Measurements from ENCODE around the gene EVL.
"Not testable (repeated sequence)": the region's sequence is repeated elsewhere in the genome, so short reads cannot be mapped to it uniquely, and the experiment has no call there.

Gene EVL

GRCh38 chr14:100038065-100038464 lies 27.2 kb upstream of the EVL start:
- no peak for DNase-seq (ENCODE audit: low read depth, low spot score)

DNA sequence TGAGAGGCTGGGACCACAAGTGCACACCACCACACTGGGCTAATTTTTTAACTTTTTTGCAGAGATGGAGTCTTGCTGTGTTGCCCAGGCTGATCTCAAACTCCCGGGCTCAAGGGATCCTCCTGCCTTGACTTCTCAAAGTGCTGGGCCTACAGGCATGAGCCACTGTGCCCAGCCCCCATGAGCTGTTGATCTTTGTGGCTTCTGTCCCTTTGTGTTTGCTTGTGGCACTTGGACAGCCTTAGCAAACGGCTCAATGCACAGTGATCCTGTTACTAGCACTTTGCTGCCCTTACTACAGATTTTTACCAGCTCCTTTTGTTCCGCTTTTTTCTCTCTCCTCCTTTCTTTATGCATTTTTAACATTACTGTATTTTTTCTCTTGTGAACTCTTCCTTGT lies 25.3 kb upstream of the EVL start:
- DNase-seq (ENCODE audit: low read depth, low spot score), result no peak

GRCh38 chr14:100041271-100041670 lies 24.0 kb upstream of the EVL start:
- no peak for DNase-seq (ENCODE audit: low read depth, low spot score)

- DNase-seq (ENCODE audit: low read depth, low spot score), result no peak
Observed at GRCh38 chr14:100042286-100042685, 22.9 kb upstream of the EVL start.

DNA sequence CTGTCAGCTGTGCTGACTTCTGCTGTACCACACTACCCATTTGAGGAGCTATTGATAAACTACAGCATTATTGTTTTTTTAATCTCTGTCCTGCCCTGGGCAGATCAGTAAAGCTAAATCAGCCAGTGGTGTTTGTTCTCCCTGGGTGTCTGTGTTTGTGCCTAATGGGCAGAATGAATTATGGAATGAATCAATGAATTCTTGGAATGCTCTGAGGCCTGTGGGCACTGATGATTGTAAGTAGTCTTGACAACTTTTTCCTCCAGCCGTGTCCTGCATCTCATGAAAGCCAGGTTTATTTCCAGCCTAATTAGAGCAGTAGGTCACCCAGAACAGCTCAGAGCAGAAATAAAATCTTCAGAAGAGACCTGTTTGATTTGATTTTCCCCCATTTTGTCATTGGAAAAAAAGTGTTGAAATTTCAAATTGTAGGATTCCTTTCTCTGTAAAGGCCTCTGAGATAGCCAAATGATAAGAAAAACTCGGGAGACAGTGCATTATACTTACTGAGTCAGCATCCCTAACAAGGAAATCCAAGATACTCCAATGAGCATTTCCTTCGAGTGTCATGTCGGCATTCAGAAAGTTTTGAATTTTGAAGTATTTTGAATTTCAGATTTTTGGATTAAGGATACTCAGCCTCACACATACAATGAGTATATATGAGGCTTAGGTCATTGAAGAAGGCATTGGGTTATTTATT lies 19.4 kb upstream of the EVL start:
- DNase-seq (ENCODE audit: low read depth, low spot score), result peak; percentile 85

DNA sequence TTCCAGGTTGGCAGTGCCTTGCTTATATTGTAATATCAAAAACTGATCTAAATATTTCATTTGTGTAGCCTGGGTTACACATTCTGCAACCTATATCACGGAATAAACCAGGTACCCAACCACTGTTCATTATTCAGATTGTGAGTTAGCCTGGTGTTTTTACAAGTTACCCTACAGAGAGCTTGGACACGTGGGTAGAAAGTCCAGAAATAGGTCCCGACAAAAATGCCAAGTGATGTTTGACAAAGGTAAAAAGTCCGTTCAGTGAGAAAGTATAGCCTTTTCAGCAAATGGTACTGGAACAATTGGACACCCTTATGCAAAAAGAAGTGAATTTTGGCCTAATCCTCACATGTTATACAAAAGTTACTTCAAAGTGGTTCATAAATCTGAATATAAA lies 17.6 kb upstream of the EVL start:
- no peak for DNase-seq (ENCODE audit: low read depth, low spot score)

GRCh38 chr14:100048786-100049185 lies 16.4 kb upstream of the EVL start:
- no peak for DNase-seq (ENCODE audit: low read depth, low spot score)

DNA sequence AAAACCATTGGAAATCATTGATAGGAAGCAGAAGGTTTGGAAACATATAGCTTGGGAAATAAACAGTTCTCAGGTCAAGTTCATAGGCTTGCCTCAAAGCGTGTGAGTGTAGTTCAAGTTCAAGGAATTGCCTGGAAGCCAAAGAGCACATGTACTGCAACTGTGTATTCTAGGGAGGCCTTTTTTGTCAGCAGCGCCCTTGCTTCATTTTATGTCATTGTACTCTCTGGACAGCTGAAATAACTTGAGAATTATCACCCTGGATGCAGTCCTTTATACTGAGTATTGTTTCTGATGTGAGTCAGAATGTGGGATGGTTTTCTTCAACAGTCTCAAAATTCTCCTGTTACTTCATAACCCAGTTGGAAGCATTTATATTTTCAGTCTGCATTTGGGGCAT lies 16.0 kb upstream of the EVL start:
- DNase-seq (ENCODE audit: low read depth, low spot score), result peak; percentile 47

DNA sequence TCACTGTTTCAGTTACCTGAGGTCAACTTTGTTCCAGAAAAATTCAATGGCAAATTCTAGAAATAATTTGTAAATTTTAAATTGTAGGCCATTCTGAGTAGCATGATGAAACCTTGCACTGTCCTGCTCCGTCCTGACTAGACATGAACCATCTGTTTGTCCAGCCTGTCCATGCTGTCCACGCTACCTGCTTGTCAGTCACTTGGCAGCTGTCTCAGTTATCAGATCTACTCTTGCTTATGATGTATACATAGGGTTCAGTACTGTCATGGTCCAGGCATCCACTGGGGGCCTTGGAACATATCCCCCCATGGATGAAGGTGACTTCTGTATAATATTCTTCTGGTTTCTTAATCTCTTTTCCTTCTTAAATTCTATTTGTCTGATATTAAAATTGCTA lies 14.1 kb upstream of the EVL start:
- DNase-seq (ENCODE audit: low read depth, low spot score), result no peak

DNA sequence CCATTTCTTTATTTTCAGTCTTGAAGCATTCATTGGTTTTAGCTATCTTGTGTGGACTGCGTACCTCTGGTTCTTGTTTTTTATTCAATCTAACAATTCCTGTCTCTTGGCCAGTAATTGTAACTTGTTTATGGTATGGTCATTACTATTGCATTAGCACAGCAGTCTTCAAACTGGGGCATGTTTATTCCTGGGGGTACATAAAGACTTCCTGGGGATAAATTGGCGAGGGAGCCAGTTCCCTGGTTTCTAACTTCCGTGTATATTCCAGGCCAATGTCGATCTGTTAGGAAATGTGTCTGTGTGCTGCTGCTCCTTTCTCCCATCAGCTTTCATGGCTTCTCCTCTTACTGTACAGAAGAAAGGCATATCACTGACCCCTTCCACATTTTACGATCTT lies 13.7 kb upstream of the EVL start:
- DNase-seq (ENCODE audit: low read depth, low spot score), result no peak

GRCh38 chr14:100052819-100053218 lies 12.4 kb upstream of the EVL start:
- no peak for DNase-seq (ENCODE audit: low read depth, low spot score)

GRCh38 chr14:100054316-100055075 lies 10.7 kb upstream of the EVL start:
- DNase-seq (ENCODE audit: low read depth, low spot score), result no peak

DNA sequence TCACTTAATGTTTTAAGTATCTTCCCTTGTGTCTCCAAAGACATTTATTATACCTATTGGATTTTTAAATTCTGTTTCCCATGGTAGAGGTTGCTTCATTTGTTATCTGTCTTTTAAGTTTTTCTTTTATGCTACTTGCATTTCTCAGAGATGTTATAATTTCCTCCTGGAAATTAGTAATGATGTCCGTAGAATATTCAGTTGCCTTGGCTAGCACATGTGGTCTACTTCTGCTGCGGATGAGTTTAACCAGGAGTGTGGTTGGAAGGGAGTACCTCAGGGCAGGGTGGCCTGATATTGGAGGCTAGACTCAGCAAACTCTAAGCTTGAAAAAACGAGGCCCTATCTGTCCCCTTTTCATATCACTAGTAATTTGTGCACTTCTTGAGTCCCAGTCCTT lies 8.8 kb upstream of the EVL start:
- DNase-seq (ENCODE audit: low read depth, low spot score), result no peak

GRCh38 chr14:100056964-100057795 lies 8.0 kb upstream of the EVL start:
- no peak for DNase-seq (ENCODE audit: low read depth, low spot score)

DNA sequence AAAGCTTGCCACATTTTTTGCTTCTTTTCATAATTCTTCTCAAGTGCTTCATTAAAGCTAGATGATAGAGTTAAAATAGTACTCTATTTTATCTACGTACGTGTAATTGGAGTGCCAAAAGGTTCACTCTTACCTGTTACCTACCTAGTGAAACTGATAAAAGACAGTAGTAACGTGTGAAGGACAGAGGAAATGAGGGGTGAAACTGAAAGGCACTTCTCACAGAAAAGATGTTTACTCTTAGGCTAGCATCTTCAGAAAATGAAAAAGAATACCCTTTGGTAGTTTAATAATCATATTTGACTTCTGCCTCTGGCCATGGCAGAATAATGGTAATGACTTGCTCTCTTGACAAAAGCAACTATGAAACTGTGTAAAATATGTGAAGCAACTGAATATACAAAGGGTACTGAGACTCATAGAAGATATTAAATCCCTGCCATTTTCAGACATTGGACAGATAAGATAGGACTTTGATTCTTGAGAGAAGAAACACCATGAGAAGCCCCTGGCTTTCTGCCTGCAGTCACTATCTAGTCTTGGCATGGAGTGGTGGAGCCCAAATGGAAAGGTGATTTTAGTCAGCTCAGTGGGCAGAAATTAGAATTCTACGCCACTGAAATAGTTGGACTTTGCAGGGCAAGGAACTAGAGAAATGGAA lies 6.3 kb upstream of the EVL start:
- no peak for DNase-seq (ENCODE audit: low read depth, low spot score)

DNA sequence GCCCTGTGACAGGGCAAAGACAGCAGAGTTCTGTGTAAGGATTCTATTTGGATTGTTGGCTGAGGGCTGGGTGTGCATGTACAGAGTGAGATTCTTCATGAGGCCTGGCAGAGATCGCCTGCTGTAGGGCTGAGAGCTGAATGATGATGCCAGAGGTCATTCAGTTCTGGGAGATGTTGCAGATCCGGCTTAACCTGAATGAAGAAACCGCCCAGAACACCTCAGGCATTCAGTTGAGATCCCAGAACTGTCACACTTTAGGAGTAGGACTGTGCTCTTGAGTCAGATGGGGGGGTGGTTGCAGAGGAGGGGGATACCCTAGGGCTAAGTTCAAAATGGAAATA lies 5.8 kb upstream of the EVL start:
- DNase-seq (ENCODE audit: low read depth, low spot score), result no peak

DNA sequence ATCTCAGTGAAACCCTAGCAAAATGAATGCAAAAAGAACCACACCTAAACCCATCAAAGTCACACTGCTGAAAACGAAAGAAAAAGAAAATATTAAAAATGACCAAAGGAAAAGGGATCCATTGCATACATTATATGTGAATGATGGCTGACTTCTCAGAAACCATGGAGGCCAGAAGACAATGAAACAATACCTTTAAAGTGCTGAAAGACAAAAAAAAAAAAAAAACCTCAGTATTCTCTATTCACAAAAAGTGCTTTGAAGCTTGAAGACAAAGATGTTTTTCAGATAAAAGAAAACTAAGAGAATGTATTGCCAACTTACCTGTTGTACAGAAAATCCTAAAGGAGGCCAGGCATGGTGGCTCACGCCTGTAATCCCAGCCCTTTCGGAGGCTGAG lies 4.5 kb upstream of the EVL start:
- DNase-seq (ENCODE audit: low read depth, low spot score), result no peak

DNA sequence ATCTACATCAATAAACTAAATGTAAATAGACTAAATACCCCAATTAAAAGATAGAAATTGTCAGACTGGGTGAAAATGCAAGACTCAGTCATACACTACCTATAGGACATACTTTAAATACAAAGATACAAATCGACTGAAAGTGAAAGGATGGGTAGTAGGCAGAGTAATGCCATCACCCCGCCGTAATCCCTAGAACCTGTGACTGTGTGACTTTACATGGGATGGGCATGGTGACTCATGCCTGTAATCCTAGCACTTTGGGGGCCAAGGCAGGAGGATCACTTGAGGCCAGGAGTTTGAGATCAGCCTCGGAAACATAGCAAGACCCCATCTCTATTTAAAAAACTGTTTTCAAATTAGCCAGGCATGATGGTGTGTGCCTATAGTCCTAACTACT lies 2.6 kb upstream of the EVL start:
- DNase-seq (ENCODE audit: low read depth, low spot score), result no peak

DNA sequence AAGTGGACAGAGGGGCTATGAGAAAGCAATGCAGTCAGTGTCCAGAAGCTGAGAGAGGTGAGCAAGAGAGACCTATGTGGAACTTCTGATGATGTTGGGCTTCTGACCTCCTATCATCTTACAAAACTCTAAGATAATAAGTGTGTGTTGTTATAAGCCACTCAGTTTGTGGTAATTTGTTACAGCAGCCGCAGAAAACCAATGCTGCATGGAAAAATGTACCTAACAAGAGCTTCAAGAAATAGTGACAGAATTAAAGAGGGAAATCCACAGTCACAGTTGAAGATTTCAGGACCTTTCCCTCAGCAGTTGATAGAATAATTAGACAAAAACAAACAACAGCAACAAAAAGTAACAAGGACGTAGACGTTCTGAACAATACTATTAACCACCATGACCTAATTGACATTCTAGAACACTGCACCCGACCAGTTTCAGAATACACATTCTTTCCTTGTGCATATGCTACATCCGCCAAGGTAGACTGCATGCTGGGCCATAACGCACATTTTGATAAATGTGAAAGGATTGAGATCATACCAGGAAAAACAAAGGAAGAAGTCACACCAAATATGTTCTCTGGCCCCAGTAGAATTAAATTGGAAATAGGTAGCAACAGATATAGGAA lies 1.8 kb upstream of the EVL start:
- no peak for DNase-seq (ENCODE audit: low read depth, low spot score)

DNA sequence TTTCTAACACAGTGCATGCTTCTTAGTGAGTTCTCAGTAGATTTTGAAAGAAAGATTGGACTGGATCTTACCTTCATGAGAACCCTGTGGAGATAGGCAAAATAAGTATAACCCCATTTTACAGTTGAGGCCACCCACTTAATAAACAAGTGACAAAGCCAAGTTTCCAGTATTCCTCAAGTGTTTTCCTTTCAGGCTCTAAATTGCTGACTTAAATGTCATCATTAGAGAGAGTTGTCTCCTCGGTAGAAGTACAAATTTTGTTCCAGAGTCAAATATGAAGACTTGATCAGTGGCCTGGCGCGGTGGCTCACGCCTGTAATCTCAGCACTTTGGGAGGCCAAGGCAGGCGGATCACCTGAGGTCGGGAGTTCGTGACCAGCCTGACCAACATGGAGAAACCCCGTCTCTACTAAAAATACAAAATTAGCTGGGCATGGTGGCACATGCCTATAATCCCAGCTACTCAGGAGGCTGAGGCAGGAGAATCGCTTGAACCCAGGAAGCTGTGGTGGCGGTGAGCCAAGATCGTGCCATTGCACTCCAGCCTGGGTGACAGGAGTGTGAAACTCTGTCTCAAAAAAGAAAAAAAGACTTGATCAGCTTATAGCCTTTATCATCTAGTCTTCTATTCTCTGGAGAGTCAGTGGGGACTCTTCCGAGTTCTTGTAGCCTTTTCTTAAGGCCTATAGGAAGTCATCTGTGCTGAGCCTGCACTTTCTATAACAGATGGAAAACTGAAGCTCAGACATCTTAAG lies 708 bp upstream of the EVL start:
- not testable (repeated sequence) for DNase-seq (ENCODE audit: low read depth, low spot score)
